ENCODE data around the gene NGEF. TPM values are rescaled to one million over a fixed set of nuclear protein-coding genes. Genes with fewer than 3 reads are reported as not detected.
A peak's percentile ranks its signal among the peaks of the same experiment; 100 is the strongest.

NGEF gene
- total RNA-seq, 3 donors from 2014 or later = 20.1 to 67.5 (median 38.0) TPM

- no peaks in the 10 kb centered on the region for H3K9me3 ChIP-seq
- ATAC-seq = peak; percentile 71
These were observed 147.0 kb downstream of the NGEF start for GRCh38 chr2:232866104-232866503.

GRCh38 chr2:232865165-232865564 lies 147.9 kb downstream of the NGEF start:
- ATAC-seq (peak; percentile 60), DNase-seq (no peak)
- intact Hi-C loops (cut with DNase I, micrococcal nuclease) = no loop called here

More at GRCh38 chr2:232866104-232866503, 147.0 kb downstream of the NGEF start:
- Histone ChIP-seq H3K4me3 (no peak overlapping the region), H3K4me1 (ENCODE audit: low read depth) (peaks cover 2% of the 10 kb centered on the region), H3K36me3 (ENCODE audit: low read depth) (no peaks in the 10 kb centered on the region)
- intact Hi-C loops (cut with DNase I, micrococcal nuclease) = no loop called here
- TF ChIP-seq CTCF (IDR thresholded peaks at IDR 0.05) = no peak
- no peak for DNase-seq

GRCh38 chr2:232863996-232864395 lies 149.1 kb downstream of the NGEF start:
- intact Hi-C loops (cut with DNase I, micrococcal nuclease) = no loop called here
- Histone ChIP-seq H3K4me3 (no peak overlapping the region), H3K36me3 (ENCODE audit: low read depth) (no peaks in the 10 kb centered on the region), H3K4me1 (ENCODE audit: low read depth) (peaks cover 2% of the 10 kb centered on the region), H3K9me3 (no peaks in the 10 kb centered on the region)
- ATAC-seq = no peak
- DNase-seq = no peak
- TF ChIP-seq CTCF (IDR thresholded peaks at IDR 0.05) = no peak

More at GRCh38 chr2:232865165-232865564, 147.9 kb downstream of the NGEF start:
- TF ChIP-seq CTCF (IDR thresholded peaks at IDR 0.05) = no peak
- Histone ChIP-seq H3K9me3 (no peaks in the 10 kb centered on the region), H3K4me3 (no peak overlapping the region), H3K4me1 (ENCODE audit: low read depth) (peaks cover 2% of the 10 kb centered on the region), H3K36me3 (ENCODE audit: low read depth) (no peaks in the 10 kb centered on the region)

- no peak for DNase-seq
- intact Hi-C loops (cut with DNase I, micrococcal nuclease) = no loop called here
- H3K4me3 ChIP-seq = no peak overlapping the region
- no peak for TF ChIP-seq CTCF (IDR thresholded peaks at IDR 0.05)
- H3K36me3 ChIP-seq (ENCODE audit: low read depth) = no peaks in the 10 kb centered on the region
- peaks cover 2% of the 10 kb centered on the region for H3K4me1 ChIP-seq (ENCODE audit: low read depth)
- H3K9me3 ChIP-seq = no peaks in the 10 kb centered on the region
- no peak for ATAC-seq
These were observed 151.7 kb downstream of the NGEF start for GRCh38 chr2:232861353-232861752.

- no peaks in the 10 kb centered on the region for H3K36me3 ChIP-seq (ENCODE audit: low read depth)
- ATAC-seq (no peak), DNase-seq (no peak)
- H3K4me1 ChIP-seq (ENCODE audit: low read depth) = no peaks in the 10 kb centered on the region
- no peak overlapping the region for H3K4me3 ChIP-seq
- intact Hi-C loops (cut with DNase I, micrococcal nuclease) = no loop called here
- H3K9me3 ChIP-seq = no peaks in the 10 kb centered on the region
- TF ChIP-seq CTCF (IDR thresholded peaks at IDR 0.05) = no peak
These were observed 152.3 kb downstream of the NGEF start for GRCh38 chr2:232860593-232861241.

All from mucosa of descending colon (tissue), 3 donors.